ENCODE data around the gene CASP8. TPM values are rescaled to one million over a fixed set of nuclear protein-coding genes. Genes with fewer than 3 reads are reported as not detected.

Gene CASP8
- total RNA-seq, 2 experiments from 2014 or later: 172 to 175 TPM

GRCh38 chr2:201218780-201219179 lies 41.6 kb upstream of the CASP8 start:
- peaks cover 26% of the 10 kb centered on the region for H3K4me1 ChIP-seq (ENCODE audit: insufficient read depth, low read length)
- ATAC-seq (ENCODE audit: poor library complexity) (no peak), DNase-seq (no peak)
- H3K27me3 Mint-ChIP-seq: no peaks in the 10 kb centered on the region
- intact Hi-C loops (cut with DNase I, micrococcal nuclease): no loop called here
- no peak overlapping the region for H3K4me3 Mint-ChIP-seq
- no peaks in the 10 kb centered on the region for H3K27me3 ChIP-seq (ENCODE audit: control insufficient read depth in 1 of 2, insufficient read depth in 2 of 2, low read length in 2 of 2)
- H3K4me3 ChIP-seq (ENCODE audit: low read length): no peak overlapping the region
- peak overlapping the region; percentile 81 for H3K27ac Mint-ChIP-seq
- TF ChIP-seq CTCF (IDR thresholded peaks at IDR 0.05): no peak
- peaks cover 59% of the 10 kb centered on the region for H3K4me1 Mint-ChIP-seq (ENCODE audit: low read depth)
- peaks cover 46% of the 10 kb centered on the region for H3K36me3 ChIP-seq (ENCODE audit: insufficient read depth, low read length)
- H3K9me3 Mint-ChIP-seq: no peaks in the 10 kb centered on the region
- no peaks in the 10 kb centered on the region for H3K9me3 ChIP-seq (ENCODE audit: control insufficient read depth in 1 of 2, insufficient read depth in 1 of 2, low read length in 2 of 2)
- H3K36me3 Mint-ChIP-seq (ENCODE audit: low read depth): peaks cover 63% of the 10 kb centered on the region
- ChIA-PET POLR2A (no interaction called here), CTCF (interaction anchor here (7.1 kb wide), 1 partner anchor 14 kb away, joined by 54 read pairs; no protein-coding TSS in a partner anchor)
- no peak overlapping the region for H3K27ac ChIP-seq (ENCODE audit: low read depth in 1 of 2, low read length in 2 of 2)

GRCh38 chr2:201219328-201220096 lies 40.8 kb upstream of the CASP8 start:
- Mint-ChIP-seq H3K36me3 (ENCODE audit: low read depth) (peaks cover 63% of the 10 kb centered on the region), H3K4me3 (peak overlapping the region; percentile 32), H3K27ac (peak overlapping the region; percentile 81), H3K27me3 (no peaks in the 10 kb centered on the region), H3K9me3 (no peaks in the 10 kb centered on the region), H3K4me1 (ENCODE audit: low read depth) (peaks cover 59% of the 10 kb centered on the region)
- DNase-seq (no peak), ATAC-seq (ENCODE audit: poor library complexity) (no peak)
- intact Hi-C loops (cut with DNase I, micrococcal nuclease): no loop called here
- CTCF ChIA-PET: interaction anchor here (0.6 to 7.1 kb wide), 2 partner anchors 13 to 394 kb away, joined by 3 to 54 read pairs; no protein-coding TSS in a partner anchor
- Histone ChIP-seq H3K27me3 (ENCODE audit: control insufficient read depth in 1 of 2, insufficient read depth in 2 of 2, low read length in 2 of 2) (no peaks in the 10 kb centered on the region), H3K4me1 (ENCODE audit: insufficient read depth, low read length) (peaks cover 27% of the 10 kb centered on the region), H3K9me3 (ENCODE audit: control insufficient read depth in 1 of 2, insufficient read depth in 1 of 2, low read length in 2 of 2) (no peaks in the 10 kb centered on the region), H3K36me3 (ENCODE audit: insufficient read depth, low read length) (peaks cover 45% of the 10 kb centered on the region), H3K4me3 (ENCODE audit: low read length) (no peak overlapping the region), H3K27ac (ENCODE audit: low read depth in 1 of 2, low read length in 2 of 2) (peak overlapping the region in 1 of 2 donors; percentile 48)
- POLR2A ChIA-PET: interaction anchor here (1.3 to 1.8 kb wide), 3 partner anchors 13 to 355 kb away, joined by 5 to 8 read pairs (median 7); partner anchors contain the start of gene CLK1
- TF ChIP-seq CTCF (IDR thresholded peaks at IDR 0.05): no peak

DNA sequence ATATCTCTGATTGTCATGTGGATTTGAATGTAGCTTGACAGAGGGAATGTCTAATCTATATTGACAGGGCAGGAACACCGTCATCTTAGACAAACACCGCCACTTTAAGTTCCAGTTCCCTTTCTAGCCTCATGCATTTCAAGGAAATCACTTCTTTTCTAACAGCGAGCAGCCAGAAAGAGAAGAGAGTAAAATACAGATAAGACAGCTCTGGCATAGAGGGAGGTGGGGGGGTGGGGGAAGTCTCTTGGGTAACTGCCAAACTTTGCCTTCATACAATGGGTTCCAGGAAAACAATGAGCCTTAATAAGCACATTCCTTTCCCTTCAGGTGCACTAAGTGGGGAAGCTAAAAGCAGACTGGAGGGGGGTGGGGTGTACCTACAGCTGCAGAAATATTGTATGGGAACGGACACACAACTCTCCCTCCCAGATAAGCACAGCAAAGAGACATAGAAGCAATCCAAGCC lies 40.2 kb upstream of the CASP8 start:
- no peak for TF ChIP-seq CTCF (IDR thresholded peaks at IDR 0.05)
- H3K4me1 Mint-ChIP-seq (ENCODE audit: low read depth): peaks cover 65% of the 10 kb centered on the region
- peaks cover 27% of the 10 kb centered on the region for H3K4me1 ChIP-seq (ENCODE audit: insufficient read depth, low read length)
- H3K36me3 ChIP-seq (ENCODE audit: insufficient read depth, low read length): peaks cover 45% of the 10 kb centered on the region
- H3K4me3 ChIP-seq (ENCODE audit: low read length): no peak overlapping the region
- POLR2A ChIA-PET: interaction anchor here (1.3 to 1.8 kb wide), 4 partner anchors 12 to 356 kb away, joined by 4 to 8 read pairs (median 6); partner anchors contain the start of genes CASP10 and CLK1
- H3K9me3 ChIP-seq (ENCODE audit: control insufficient read depth in 1 of 2, insufficient read depth in 1 of 2, low read length in 2 of 2): no peaks in the 10 kb centered on the region
- H3K27me3 Mint-ChIP-seq: no peaks in the 10 kb centered on the region
- ATAC-seq (ENCODE audit: poor library complexity) (peak; percentile 29), DNase-seq (peak in 5 of 14 experiments; percentile 20 to 30 (median 28))
- H3K27me3 ChIP-seq (ENCODE audit: control insufficient read depth in 1 of 2, insufficient read depth in 2 of 2, low read length in 2 of 2): no peaks in the 10 kb centered on the region
- peak overlapping the region; percentile 81 for H3K27ac Mint-ChIP-seq
- intact Hi-C loops (cut with DNase I, micrococcal nuclease): no loop called here
- H3K4me3 Mint-ChIP-seq: peak overlapping the region; percentile 32
- peak overlapping the region in 1 of 2 donors; percentile 48 for H3K27ac ChIP-seq (ENCODE audit: low read depth in 1 of 2, low read length in 2 of 2)
- H3K9me3 Mint-ChIP-seq: no peaks in the 10 kb centered on the region
- H3K36me3 Mint-ChIP-seq (ENCODE audit: low read depth): peaks cover 63% of the 10 kb centered on the region
- CTCF ChIA-PET: interaction anchor here (0.6 to 7.1 kb wide), 2 partner anchors 12 to 394 kb away, joined by 3 to 54 read pairs; no protein-coding TSS in a partner anchor
